GM23248 (cell line): Measurements from ENCODE around the gene MMP15. TPM values are rescaled to one million over a fixed set of nuclear protein-coding genes. Genes with fewer than 3 reads are reported as not detected.

Source experiments
- DNase-seq: peaks from one replicate; pipeline ENCODE4 v3.0.0-alpha.2; 2015
- H2AFZ ChIP-seq: fragments of 200-600 bp; sonication (generic); 2 replicates; pipeline ENCODE4 v1.6.1; 2016; ENCODE audit warnings: antibody characterized with exemption
- H3F3A ChIP-seq: fragments of 200-600 bp; sonication (generic); 2 replicates; pipeline ENCODE4 v1.6.1; 2016; ENCODE audit warnings: mild to moderate bottlenecking, antibody characterized with exemption, mixed run types; ENCODE audit not compliant: insufficient read depth
- H3K27ac ChIP-seq: fragments of 200-600 bp; sonication (generic); 2 replicates; pipeline ENCODE4 v1.5.1; 2016; ENCODE audit warnings: mild to moderate bottlenecking
- H3K27me3 ChIP-seq: fragments of 200-600 bp; sonication (generic); replicated peaks from 2 replicates; pipeline ENCODE4 v1.6.1; 2016; ENCODE audit warnings: mild to moderate bottlenecking; ENCODE audit not compliant: insufficient read depth
- H3K36me3 ChIP-seq: fragments of 200-600 bp; sonication (generic); 2 replicates; pipeline ENCODE4 v1.6.1; 2016; ENCODE audit warnings: low read depth, mild to moderate bottlenecking
- H3K4me1 ChIP-seq: fragments of 200-600 bp; sonication (generic); 2 replicates; pipeline ENCODE4 v1.6.1; 2016; ENCODE audit warnings: mild to moderate bottlenecking; ENCODE audit not compliant: insufficient read depth
- H3K4me2 ChIP-seq: fragments of 200-600 bp; sonication (generic); one replicate; pipeline ENCODE4 v1.6.1; 2016; ENCODE audit warnings: mild to moderate bottlenecking; ENCODE audit not compliant: unreplicated experiment
- H3K4me3 ChIP-seq: fragments of 200-600 bp; sonication (generic); 2 replicates; pipeline ENCODE4 v1.5.1; 2016; ENCODE audit warnings: mild to moderate bottlenecking
- H3K79me2 ChIP-seq: fragments of 200-600 bp; sonication (generic); 2 replicates; pipeline ENCODE4 v1.6.1; 2016; ENCODE audit warnings: mild to moderate bottlenecking; ENCODE audit not compliant: insufficient read depth
- H3K9ac ChIP-seq: fragments of 200-600 bp; sonication (generic); 2 replicates; pipeline ENCODE4 v1.6.1; 2016; ENCODE audit warnings: mild to moderate bottlenecking
- H3K9me2 ChIP-seq: fragments of 200-600 bp; sonication (generic); 2 replicates; pipeline ENCODE4 v1.6.1; 2016; ENCODE audit warnings: mixed run types, mild to moderate bottlenecking, moderate library complexity; ENCODE audit not compliant: insufficient read depth
- H3K9me3 ChIP-seq: fragments of 200-600 bp; sonication (generic); one replicate; pipeline ENCODE4 v1.6.1; 2017; ENCODE audit warnings: low read depth
- H4K20me1 ChIP-seq: fragments of 200-600 bp; sonication (generic); 2 replicates; pipeline ENCODE4 v1.6.0; 2016; ENCODE audit not compliant: insufficient read depth
- EZH2 ChIP-seq: fragments of 200-600 bp; sonication (generic); IDR thresholded peaks from 2 replicates; pipeline ENCODE4 v1.6.1; 2018; ENCODE audit warnings: antibody characterized with exemption, mild to moderate bottlenecking; ENCODE audit not compliant: insufficient read depth, poor library complexity, severe bottlenecking
- EZH2phosphoT487 ChIP-seq: fragments of 200-600 bp; sonication (generic); IDR thresholded peaks from 2 replicates; pipeline ENCODE4 v1.6.1; 2018; ENCODE audit warnings: antibody characterized with exemption, moderate library complexity, mild to moderate bottlenecking, low read depth; ENCODE audit not compliant: insufficient read depth
- WGBS, 2 experiments: methylation state at CpG; one replicate each; pipeline ENCODE4 v1.1.6; 2015 to 2017; ENCODE audit warnings: low lambda C conversion rate in 2 of 2, low coverage in 1 of 2; ENCODE audit errors: missing lambda C conversion rate in 2 of 2; 5-methylcytosine and 5-hydroxymethylcytosine counted together
- in situ Hi-C: fragments of 300-500 bp; cut with MboI; formaldehyde crosslinking; loops from 2 replicates; pipeline ENCODE4 v1.15.0; 2020
- polyA plus RNA-seq: library from polyadenylated mRNA; unstranded; fragments of >200 nt; fragmentation: Nextera tagmentation; extraction: Ambion mirVana; gene quantifications from 2 replicates; pipeline ENCODE4 v1.2.1, GENCODE V29; 2016
- total RNA-seq: library from RNA; depleted of rRNA; stranded (reverse); fragments of >200 nt; shearing (Covaris generic); gene quantifications from 2 replicates; pipeline ENCODE4 v1.2.3, GENCODE V29; 2014

Gene MMP15
- total and polyA plus RNA-seq, 2 experiments from 2014 or later = 0.45 to 1.4 TPM

- H3K27me3 ChIP-seq = no peaks in the 10 kb centered on the region
- 0 out of 2 replicates have a peak, but pooled peaks cover 8% of the 10 kb centered on the region for H3K4me1 ChIP-seq
- no peak overlapping the region for H3K9ac ChIP-seq
- in situ Hi-C loops = loop anchor here (25.0 kb wide), 1 partner anchor 476 kb away; no protein-coding TSS in a partner anchor
- H3K4me3 ChIP-seq = no peak overlapping the region
- TF ChIP-seq EZH2phosphoT487 (no peak), EZH2 (no peak)
- DNase-seq = no peak
- H3K4me2 ChIP-seq = no peak overlapping the region
- H3K9me3 ChIP-seq = no peaks in the 10 kb centered on the region
- no peaks in the 10 kb centered on the region for H3F3A ChIP-seq
- H3K79me2 ChIP-seq = peaks cover 23% of the 10 kb centered on the region; the same call in 1 of the 2 replicates
- no peak overlapping the region for H2AFZ ChIP-seq
- no peaks in the 10 kb centered on the region for H3K9me2 ChIP-seq
- 96% methylated on average over 3 of the region's 3 CpGs for WGBS, 2 experiments
- H4K20me1 ChIP-seq = no peaks in the 10 kb centered on the region
- peaks cover 7% of the 10 kb centered on the region; the same call in 1 of the 2 replicates for H3K36me3 ChIP-seq
- H3K27ac ChIP-seq = no peak overlapping the region
Measured at GRCh38 chr16:58010886-58011285, 14.7 kb upstream of the MMP15 start.

GRCh38 chr16:58011652-58012051 lies 13.9 kb upstream of the MMP15 start:
- TF ChIP-seq EZH2 = no peak
- no peak for TF ChIP-seq EZH2phosphoT487
- H3K27me3 ChIP-seq = no peaks in the 10 kb centered on the region
- peak; percentile 72 for DNase-seq
- H3F3A ChIP-seq = no peaks in the 10 kb centered on the region
- H3K4me3 ChIP-seq = no peak overlapping the region
- no peaks in the 10 kb centered on the region for H4K20me1 ChIP-seq
- 81 to 89% methylated on average over 3 of the region's 3 CpGs for WGBS, 2 experiments
- peaks cover 6% of the 10 kb centered on the region; the same call in 1 of the 2 replicates for H3K36me3 ChIP-seq
- no peak overlapping the region for H3K4me2 ChIP-seq
- no peaks in the 10 kb centered on the region for H3K9me2 ChIP-seq
- H2AFZ ChIP-seq = no peak overlapping the region
- H3K9me3 ChIP-seq = no peaks in the 10 kb centered on the region
- H3K9ac ChIP-seq = no peak overlapping the region
- in situ Hi-C loops = loop anchor here (25.0 kb wide), 1 partner anchor 476 kb away; no protein-coding TSS in a partner anchor
- H3K79me2 ChIP-seq = peaks cover 16% of the 10 kb centered on the region; the same call in 1 of the 2 replicates
- no peak overlapping the region for H3K27ac ChIP-seq
- H3K4me1 ChIP-seq = 0 out of 2 replicates have a peak, but pooled peaks cover 8% of the 10 kb centered on the region

GRCh38 chr16:58012481-58012880 lies 13.1 kb upstream of the MMP15 start:
- no peak for DNase-seq
- Histone ChIP-seq H3K36me3 (peaks cover 6% of the 10 kb centered on the region; the same call in 1 of the 2 replicates), H3K79me2 (peaks cover 8% of the 10 kb centered on the region; the same call in 1 of the 2 replicates), H3K4me1 (0 out of 2 replicates have a peak, but pooled peaks cover 15% of the 10 kb centered on the region), H3K9me2 (no peaks in the 10 kb centered on the region), H3K27me3 (no peaks in the 10 kb centered on the region), H3K27ac (no peak overlapping the region), H3K4me3 (no peak overlapping the region), H4K20me1 (no peaks in the 10 kb centered on the region), H2AFZ (no peak overlapping the region), H3K9me3 (no peaks in the 10 kb centered on the region), H3K9ac (no peak overlapping the region), H3K4me2 (no peak overlapping the region), H3F3A (0 out of 2 replicates have a peak, but pooled peaks cover 3% of the 10 kb centered on the region)
- 92% methylated on average over 9 of the region's 9 CpGs for WGBS, 2 experiments
- in situ Hi-C loops = loop anchor here (25.0 kb wide), 1 partner anchor 475 kb away; no protein-coding TSS in a partner anchor
- no peak for TF ChIP-seq EZH2phosphoT487
- no peak for TF ChIP-seq EZH2

- Histone ChIP-seq H3K9me3 (no peaks in the 10 kb centered on the region), H4K20me1 (no peaks in the 10 kb centered on the region), H2AFZ (no peak overlapping the region), H3K4me2 (no peak overlapping the region), H3K4me3 (no peak overlapping the region), H3K27ac (no peak overlapping the region), H3F3A (0 out of 2 replicates have a peak, but pooled peaks cover 5% of the 10 kb centered on the region), H3K9me2 (no peaks in the 10 kb centered on the region), H3K27me3 (no peaks in the 10 kb centered on the region), H3K36me3 (peaks cover 6% of the 10 kb centered on the region; the same call in 1 of the 2 replicates), H3K79me2 (0 out of 2 replicates have a peak, but pooled peaks cover 2% of the 10 kb centered on the region), H3K9ac (no peak overlapping the region), H3K4me1 (0 out of 2 replicates have a peak, but pooled peaks cover 15% of the 10 kb centered on the region)
- DNase-seq = no peak
- in situ Hi-C loops = loop anchor here (25.0 kb wide), 1 partner anchor 474 kb away; no protein-coding TSS in a partner anchor
- 79 to 82% methylated on average over 7 to 9 of the region's 9 CpGs for WGBS, 2 experiments
- TF ChIP-seq EZH2 = no peak
Measured at GRCh38 chr16:58013201-58013956, 12.2 kb upstream of the MMP15 start.
